ENCODE results near the gene DDX17.

DNA sequence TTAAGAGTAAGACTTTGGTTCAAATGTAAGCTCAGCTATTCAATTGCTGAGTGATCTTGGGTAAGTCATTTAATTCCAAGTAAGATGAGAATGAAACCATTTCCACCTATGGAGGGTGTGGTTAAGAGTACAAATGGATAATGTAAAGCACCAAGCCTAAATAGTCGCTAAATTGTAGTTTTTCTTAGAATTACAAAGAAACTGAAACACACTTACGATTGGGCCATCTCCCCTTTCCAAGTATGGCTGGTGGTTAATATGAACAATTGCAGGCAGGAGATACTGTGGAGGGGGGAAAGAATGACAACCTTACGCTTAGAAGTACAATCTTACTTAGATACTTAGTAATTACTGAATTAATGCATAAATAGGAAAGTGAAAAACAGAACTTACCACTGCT, 8.2 kb downstream of the DDX17 start:
- TF ChIP-seq CHD1 (IDR thresholded peaks at IDR 0.05; ENCODE audit: low read depth, low read length) (no peak), FOS (IDR thresholded peaks at IDR 0.05; ENCODE audit: low read depth, low read length) (no peak), POLR2A (IDR thresholded peaks at IDR 0.05; ENCODE audit: low read depth, low read length) (no peak), MXI1 (IDR thresholded peaks at IDR 0.05; ENCODE audit: borderline replicate concordance, low read depth, low read length) (no peak), RAD21 (IDR thresholded peaks at IDR 0.05; ENCODE audit: low read length) (no peak)
- TF ChIP-seq, protein P1, sequence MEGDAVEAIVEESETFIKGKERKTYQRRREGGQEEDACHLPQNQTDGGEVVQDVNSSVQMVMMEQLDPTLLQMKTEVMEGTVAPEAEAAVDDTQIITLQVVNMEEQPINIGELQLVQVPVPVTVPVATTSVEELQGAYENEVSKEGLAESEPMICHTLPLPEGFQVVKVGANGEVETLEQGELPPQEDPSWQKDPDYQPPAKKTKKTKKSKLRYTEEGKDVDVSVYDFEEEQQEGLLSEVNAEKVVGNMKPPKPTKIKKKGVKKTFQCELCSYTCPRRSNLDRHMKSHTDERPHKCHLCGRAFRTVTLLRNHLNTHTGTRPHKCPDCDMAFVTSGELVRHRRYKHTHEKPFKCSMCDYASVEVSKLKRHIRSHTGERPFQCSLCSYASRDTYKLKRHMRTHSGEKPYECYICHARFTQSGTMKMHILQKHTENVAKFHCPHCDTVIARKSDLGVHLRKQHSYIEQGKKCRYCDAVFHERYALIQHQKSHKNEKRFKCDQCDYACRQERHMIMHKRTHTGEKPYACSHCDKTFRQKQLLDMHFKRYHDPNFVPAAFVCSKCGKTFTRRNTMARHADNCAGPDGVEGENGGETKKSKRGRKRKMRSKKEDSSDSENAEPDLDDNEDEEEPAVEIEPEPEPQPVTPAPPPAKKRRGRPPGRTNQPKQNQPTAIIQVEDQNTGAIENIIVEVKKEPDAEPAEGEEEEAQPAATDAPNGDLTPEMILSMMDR (conservative IDR thresholded peaks at IDR 0.05; ENCODE audit: low read depth, low read length), result no peak
- TF ChIP-seq, protein P2, sequence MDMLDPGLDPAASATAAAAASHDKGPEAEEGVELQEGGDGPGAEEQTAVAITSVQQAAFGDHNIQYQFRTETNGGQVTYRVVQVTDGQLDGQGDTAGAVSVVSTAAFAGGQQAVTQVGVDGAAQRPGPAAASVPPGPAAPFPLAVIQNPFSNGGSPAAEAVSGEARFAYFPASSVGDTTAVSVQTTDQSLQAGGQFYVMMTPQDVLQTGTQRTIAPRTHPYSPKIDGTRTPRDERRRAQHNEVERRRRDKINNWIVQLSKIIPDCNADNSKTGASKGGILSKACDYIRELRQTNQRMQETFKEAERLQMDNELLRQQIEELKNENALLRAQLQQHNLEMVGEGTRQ (IDR thresholded peaks at IDR 0.05; ENCODE audit: low read depth, low read length), result no peak
